GM21723 (cell line): ENCODE measurements around the gene ZMYND11.
"Not testable (repeated sequence)": the region's sequence is repeated elsewhere in the genome, so short reads cannot be mapped to it uniquely, and the experiment has no call there.

Experiments used
- ATAC-seq: cut with Tn5 transposase; IDR thresholded peaks from one replicate; pipeline ENCODE4 v1.9.1; 2021; ENCODE audit warnings: mild to moderate bottlenecking, moderate library complexity; ENCODE audit not compliant: unreplicated experiment

The ZMYND11 gene

DNA sequence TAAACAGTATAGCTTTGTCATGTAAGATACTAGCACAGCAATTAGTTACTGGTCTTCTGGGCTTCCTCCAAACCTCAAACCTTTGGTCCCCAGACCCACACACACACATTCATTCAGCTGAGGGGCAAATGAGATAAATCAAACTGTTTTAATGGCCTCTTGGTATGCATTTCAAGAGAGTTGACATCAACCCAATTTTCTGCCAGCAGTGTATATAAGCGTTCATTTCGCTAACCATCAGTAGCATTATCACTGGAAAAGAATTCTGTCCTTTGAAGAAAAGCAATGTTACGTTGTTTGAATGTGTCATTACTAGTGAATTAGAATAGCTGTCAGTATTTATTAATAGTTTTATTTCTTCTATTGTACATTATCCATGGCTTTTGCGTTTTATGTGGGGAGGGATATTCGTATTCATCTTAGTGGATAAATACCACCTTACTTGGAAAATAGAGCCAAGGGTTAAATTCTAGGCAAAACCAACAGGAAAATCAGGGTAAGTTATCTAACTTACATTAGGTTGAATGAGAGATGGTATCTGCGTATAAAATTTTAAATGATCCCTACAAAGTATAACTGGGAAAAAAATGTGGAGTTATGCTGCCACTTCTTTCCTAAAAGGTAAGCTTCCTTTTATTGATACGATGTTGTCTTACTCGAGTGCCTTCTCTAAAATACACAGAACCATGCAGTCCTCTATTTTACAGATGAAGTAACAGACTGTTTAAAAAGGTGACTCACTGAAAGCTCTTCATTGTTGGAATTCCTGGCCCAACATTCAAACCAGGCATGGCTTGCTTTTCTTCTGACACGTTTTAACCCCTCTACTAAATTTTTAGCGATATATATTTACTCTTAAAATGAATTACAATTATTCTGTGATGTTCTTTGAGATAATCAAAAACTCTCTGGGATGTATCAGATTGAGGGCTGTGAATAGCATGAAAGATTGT lies 2.0 kb upstream of the ZMYND11 start:
- no peak for ATAC-seq

DNA sequence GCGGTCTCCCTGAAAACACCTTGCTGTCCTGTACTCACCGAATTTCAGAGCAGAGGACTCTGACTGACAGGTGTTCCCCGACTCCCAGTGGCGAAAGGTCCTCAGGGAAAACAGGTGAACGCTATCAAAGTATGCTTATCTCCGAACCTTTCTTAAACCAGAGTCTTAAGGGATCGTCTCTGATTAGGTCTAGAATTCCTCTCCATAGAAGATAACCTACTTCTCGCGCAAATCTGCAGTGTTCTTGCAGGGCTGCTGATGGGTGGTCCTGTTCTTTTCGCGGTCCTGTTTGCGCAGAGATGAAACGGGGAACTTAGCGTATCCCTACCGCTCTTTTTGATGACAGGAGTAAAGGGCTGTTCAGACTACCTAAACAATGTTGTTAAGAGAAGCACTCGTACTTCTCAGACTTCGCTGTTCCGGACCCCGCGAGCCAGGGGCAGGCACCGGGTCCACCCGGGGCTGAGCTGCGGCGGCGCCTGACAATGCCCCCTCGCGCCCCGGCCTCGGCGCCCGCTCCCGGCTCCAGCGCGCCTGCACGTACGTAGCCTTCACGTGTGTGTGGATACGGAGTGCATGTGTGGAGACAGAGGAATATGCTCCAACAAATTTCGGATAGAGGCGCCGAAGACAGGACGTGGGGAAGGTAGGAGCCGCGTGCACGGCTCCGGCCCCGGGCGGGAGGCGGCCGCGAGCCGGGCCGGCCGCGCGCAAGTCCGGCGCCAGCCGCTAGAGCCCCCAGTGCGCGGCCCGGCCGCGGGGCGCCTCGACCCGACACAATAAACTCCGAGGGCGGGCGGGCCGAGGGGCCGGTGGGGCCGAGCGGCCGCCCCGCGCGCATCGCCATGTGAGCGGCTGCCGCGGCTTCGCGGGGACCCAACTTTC lies 766 bp upstream of the ZMYND11 start:
- ATAC-seq, result peak; percentile 44

DNA sequence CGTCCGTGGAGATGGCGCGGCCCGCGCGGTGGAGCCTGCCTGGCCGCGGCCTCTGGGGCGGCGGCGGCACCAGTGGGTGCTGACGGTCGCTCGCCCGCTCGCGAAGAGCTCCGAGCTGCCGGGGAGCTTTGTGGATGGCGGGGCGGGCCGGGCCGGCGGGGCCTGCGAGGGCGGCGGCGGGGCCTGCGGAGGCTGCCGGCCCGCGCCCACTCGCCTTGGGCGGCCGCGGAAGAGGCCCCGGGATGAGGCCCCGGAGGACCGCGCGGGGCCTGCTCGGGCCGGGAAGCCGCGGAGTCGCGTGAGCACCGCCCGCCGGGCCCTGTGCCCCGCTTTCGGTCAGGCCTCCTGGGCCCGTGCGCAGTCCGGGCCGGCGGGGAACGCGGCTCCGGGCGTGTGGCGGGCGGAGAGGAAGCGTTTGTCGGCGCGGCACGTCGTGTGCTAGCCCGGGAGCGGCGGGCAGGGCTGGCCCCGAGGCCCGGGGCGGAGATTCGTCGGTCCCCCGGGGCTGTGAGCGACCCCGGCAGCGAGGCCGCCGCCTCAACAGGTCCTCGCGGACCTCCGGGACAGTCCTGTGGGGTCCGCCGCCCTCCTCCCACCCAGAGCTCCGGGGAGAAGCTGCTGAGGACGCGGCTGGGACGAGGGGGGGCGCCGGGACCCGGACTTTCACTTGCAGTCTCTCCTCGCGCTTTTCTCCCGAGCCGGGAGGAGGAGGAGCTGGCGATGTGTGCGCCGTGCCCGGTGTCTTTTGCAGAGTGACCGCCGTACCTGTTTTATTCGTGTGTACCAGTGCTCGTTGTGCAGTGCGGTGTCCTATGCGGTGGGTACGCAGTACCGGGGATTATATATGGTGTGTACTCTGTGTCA lies 578 bp downstream of the ZMYND11 start:
- ATAC-seq, result peak; percentile 36

DNA sequence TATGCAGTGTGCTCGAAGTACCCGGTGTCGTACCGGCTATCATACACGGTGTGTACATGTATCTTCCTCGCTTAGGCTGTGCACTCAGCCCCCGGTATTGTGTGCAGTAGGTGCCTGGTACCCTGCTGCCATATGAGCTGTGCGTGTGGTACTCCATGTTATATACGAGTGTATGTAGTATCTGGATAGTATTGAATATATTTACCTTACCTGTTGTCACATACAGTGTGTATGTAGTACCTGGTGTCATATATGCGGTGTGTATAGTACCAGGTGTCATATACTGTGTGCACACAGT lies 1.2 kb downstream of the ZMYND11 start:
- ATAC-seq, result no peak

DNA sequence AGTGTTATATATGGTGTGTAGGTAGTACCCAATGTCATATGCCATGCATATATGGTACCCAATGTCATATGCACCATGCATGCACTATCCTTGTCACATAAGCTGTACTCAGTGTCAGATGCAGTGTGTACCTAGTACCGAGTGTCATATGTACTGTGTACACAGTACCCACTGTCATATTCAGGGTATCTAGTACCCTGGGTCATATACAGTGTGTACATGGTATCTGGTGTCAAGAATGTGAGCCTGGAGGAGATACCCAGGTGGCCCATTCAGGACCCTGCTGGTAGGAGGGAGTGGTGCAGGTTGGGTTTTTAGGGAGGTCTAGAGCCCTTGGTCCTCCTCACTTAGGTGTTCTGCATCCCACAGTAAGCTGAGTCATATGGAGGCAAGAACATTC lies 1.8 kb downstream of the ZMYND11 start:
- ATAC-seq, result peak; percentile 19

DNA sequence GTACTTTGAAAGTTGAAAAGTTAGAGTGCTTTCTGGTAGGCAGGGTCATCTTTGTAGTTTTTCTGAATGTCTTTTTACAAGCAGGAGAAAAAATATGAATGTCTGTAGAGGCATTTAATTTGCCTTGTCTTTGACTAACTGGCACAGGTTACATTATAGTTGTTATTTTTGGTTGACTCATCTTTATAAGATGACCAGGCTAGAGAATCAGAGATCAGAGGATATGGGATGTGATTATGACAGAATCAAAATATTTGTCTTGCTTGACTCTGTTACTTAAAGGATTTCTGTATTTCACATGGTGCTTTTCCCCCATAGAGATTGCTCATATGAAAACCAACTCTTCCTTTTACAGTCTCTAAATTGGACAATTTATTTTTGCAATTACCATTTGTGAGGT lies 2.4 kb downstream of the ZMYND11 start:
- no peak for ATAC-seq

DNA sequence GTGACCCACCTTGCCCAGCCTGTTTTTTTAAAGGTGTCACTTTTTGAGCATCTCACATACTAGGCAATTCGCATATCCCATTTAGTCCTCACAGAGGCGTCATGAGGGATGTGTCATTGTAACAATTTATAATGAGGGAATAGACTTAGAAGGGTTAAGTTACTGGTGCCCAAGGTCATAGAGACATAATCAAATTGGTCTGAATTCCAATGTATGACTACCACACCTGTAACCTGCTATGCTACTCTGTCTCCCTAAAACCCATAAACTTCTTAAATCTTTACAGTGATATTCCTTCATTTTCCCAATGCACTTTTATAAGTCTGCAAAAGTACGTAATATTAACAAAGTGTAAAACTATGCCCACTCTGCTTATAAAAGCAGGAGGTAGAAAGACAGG lies 7.1 kb downstream of the ZMYND11 start:
- ATAC-seq, result no peak

DNA sequence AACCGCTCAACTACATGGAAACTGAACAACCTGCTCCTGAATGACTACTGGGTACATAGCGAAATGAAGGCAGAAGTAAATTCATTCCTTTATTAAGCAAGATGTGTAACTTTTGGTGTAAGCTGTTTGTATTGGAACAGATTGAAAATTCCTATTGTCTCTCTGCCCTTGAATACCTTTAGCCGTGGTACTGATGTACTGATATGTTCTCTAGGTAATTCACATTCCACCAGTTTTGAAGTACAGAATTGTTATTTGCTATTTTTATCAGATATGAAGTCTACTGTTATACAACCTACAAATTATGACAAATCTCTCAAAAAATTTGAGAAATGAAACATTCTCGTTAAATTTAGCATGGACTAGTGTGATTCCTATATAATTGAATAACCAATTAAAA lies 17.7 kb downstream of the ZMYND11 start:
- ATAC-seq, result no peak

DNA sequence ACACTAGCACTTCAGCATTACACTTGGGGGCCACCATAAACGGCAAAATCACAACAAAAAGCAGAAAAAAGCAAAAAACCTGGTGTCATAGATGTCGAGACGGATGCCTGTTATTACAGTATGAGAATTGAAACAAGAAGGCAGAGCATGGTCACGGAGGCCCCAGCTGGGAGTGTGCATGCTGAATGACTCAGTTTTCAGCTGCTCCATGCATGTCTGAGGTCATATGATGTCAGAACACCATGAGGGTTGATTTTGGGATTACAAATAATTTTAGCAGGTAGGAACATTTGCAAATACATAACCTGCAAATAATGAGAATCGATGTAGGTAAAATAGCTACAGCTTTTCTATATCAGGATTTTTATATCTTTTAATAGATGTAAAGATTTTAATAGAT lies 19.1 kb downstream of the ZMYND11 start:
- no peak for ATAC-seq

DNA sequence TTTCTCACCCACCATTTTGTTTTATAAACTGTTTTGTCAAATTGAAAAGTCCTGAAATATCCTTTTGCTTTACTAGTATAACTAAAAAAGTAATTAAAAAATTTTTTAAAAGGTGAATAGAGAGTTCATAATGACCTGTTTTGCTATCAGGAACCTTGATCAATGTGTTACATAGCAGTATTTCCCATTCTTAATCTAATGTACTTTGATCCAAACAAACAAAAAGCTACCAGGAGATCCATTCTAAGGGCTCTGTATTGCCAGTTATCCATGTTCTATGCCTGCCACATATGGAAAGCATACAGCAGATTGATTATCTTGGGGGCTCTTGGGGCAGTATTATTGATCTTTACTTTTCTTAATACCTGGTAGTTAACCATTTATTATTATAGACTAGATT lies 32.1 kb downstream of the ZMYND11 start:
- ATAC-seq, result no peak

DNA sequence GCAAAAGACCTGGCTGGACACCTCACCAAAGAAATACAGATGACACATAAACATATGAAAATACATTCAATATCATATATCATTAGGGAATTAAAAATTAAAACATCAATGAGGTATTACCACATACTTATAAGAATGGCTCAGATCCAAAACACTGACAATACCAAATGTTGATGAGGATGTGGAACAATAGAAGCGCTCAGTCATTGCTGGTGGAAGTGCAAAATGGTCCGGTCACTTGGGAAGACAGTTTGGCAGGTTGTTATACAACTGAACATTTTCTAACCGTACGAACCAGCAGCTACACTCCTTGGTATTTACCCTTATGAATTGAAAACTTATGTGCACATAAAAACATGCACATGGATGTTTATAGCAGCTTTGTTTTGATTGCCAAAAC lies 38.5 kb downstream of the ZMYND11 start:
- ATAC-seq, result no peak

DNA sequence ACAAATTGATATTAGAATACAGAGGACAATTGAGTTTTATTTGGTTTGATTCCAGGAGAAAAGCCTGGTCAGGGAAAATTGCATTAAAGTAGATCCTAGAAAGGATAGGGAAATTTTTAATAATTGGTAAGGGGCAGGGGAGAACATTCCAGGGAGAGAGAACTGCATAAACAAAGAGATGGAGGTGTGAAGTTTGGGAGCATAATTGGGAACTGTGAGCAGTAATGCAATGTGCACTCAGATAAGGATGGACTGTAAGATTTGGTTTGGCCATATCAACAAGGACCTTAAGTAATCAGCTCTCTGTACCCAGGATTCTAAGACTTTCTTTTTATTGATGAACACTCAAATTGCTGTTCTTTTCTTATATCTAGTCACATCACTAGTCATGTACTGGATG lies 41.4 kb downstream of the ZMYND11 start:
- ATAC-seq, result no peak

DNA sequence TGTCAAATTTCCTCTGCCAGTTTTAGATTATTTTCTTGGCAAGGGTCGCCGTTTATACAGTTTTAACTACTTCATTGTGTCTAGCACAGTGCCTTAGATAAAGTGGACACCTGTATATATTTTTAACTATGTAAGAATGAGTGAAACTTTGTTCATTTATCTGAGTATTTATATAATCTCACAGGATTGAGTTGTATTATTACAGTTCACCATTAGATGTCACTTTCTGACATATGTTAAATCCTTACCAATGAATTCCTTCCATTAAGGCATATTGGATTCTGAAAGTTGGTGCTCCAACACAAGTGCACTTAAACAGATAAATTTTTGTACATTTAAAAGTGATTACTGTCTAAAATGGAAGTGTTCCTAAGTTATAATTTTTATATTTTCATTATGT lies 43.0 kb downstream of the ZMYND11 start:
- ATAC-seq, result no peak

DNA sequence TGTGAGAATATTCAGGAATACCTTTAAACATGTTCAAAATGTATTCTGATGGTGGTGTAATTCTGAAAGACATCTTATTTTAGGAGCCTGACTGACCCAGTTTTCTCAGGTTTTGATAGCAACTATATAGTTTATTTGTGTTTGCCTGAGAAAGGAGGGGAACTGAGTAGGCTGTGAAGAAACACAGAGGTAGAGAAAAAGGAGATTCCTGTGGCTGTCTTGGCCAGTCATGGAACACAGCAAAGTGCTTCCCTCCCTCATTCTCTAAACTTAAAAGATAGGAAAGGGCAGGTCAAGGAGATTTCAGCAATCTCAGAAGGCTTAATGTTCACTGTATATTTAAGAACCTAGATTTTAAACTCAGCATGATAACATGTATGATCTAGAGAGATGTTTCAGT lies 43.5 kb downstream of the ZMYND11 start:
- no peak for ATAC-seq

DNA sequence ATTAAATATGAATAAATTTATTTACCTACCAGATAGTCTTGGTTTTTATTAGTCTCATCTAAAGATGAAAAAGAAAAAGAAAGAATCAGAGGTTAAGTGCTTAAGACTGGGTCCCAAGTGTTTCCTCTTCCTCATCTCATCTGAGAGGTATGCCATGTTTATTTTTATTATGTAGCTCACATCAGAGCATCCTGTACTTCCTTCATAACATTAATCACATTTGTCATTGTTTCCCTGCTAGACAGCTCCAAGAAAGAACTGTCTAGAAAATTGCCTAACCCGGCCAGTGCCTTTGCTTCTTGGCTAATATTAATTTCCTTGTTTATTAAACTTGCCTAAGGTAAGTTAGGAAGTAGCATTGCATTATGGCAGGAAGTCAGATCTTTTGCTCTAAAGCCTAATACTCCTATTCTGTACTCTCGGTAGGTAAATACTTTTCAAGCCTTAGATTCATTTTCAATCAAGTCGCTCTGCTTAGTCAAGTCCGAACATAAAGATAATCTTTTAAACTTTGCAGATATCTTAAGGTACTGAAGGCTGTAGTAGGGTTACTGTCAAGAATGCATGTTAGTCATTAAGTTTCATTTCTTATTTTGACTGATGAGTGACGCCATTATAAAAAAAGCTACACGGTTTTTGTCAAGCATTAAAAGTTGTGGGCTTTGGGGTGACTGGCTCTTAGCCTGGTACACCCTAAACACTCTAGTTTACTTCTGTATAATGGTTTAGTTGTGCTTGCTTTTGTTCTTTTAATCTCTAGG lies 47.4 kb downstream of the ZMYND11 start:
- ATAC-seq, result no peak

DNA sequence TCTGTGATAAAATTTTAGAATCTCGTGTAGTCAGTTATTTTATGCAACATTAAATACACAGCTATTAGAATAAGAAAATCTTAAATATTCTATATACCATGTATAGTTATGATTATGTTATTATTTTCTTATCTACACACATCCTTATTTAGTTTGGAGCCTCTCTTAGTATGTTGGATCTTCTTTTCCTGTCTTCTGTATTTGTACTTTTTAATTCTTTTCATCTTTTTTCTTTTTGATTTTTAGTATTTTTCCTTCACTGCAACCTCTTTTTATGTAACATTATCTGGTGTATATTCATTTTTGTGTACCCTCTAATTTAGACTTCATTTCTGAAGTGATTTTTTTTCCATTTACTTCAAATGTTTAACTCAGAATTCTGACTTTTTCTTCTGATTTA lies 48.9 kb downstream of the ZMYND11 start:
- ATAC-seq, result no peak

DNA sequence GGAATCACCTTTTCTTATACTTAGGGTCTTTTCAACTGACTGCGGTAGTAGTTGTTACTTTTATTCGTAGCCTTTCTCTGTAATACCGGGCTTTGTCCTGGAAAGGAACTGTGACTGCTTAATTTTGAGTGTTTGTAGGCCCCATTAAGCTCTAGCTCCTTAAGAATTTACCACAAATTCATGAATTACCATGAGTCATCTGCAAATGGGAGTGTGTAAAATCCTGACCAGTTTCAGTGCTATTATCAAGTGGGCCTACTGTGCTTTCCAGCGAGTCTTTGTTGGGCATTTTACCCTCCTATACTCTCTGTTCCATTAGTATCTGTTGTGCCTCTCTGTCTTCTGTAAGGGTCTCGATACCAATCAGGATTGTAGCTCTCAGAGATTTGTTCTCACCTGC lies 49.7 kb downstream of the ZMYND11 start:
- no peak for ATAC-seq

DNA sequence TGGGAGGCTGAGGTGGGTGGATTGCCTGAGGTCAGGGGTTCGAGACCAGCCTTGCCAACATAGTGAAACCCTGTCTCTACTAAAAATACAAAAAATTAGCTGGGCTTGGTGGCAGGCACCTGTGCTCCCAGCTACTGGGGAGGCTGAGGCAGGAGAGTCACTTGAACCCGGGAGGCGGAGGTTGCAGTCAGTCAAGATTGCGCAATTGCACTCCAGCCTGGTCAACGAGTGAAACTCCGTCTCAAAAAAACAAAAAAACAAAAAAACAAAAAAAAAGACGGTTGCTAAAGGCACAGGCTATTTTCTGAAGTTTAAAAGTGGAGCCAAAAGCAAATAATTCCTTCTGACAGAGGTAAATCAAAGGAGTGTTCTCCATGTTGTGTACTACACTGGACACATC lies 50.3 kb downstream of the ZMYND11 start:
- ATAC-seq, result not testable (repeated sequence)

DNA sequence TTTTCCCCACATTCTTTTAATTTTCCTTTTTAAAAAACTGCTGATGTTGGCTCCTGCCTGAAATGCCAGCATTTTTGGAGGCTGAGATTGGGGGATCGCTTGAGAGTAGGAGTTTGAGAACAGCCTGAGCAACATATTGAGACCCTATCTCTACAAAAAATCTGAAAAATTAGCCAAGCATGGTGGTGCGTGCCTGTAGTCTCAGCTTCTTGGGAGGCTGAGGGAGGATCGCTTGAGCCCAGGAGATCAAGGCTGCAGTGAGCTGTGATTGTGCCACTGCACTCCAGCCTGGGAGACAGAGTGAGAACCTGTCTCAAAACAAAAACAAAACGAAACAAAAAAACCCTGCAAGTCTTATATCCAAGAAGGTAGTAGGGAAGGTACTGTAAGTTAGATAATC lies 51.7 kb downstream of the ZMYND11 start:
- no peak for ATAC-seq

DNA sequence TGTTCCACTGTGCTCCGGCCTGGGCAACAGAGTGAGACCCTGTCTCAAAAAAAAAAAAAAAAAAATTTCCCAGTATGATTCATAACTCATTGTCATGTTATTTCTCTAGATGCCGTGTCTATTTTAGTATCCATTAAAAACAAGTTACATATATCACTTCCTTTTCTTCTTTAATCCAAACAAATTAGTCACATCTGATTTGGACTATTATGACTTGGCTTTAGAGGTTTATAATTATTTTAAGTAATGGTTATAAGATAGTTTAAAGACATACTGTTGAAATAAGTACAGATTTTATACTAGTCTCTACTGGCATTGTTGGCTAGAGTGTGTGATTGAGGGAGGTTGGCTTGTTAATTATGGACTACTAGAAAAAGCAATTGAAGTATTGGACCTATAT lies 53.3 kb downstream of the ZMYND11 start:
- ATAC-seq, result no peak
